Hematopoietic multipotent progenitor cell treated with erythropoietin and hydrocortisone succinate and interleukin-3 and kit ligand, for 17 days (in vitro differentiated cells): ENCODE data around the gene CRY1.
"Not testable (repeated sequence)": the region's sequence is repeated elsewhere in the genome, so short reads cannot be mapped to it uniquely, and the experiment has no call there.

Experiments
- DNase-seq: peaks from one replicate; pipeline ENCODE4 v3.0.0-alpha.2; 2015; ENCODE audit warnings: low spot score

CRY1 gene

GRCh38 chr12:107108366-107108765 lies 15.0 kb upstream of the CRY1 start:
- DNase-seq: not testable (repeated sequence)

GRCh38 chr12:107107381-107107780 lies 14.0 kb upstream of the CRY1 start:
- DNase-seq: no peak

GRCh38 chr12:107106241-107107025 lies 13.1 kb upstream of the CRY1 start:
- no peak for DNase-seq

- no peak for DNase-seq
These were observed 12.0 kb upstream of the CRY1 start for GRCh38 chr12:107105410-107105703.

- DNase-seq: no peak
These were observed 10.2 kb upstream of the CRY1 start for GRCh38 chr12:107103516-107103915.

- no peak for DNase-seq
These were observed 9.7 kb upstream of the CRY1 start for GRCh38 chr12:107103097-107103496.

GRCh38 chr12:107102294-107102693 lies 8.9 kb upstream of the CRY1 start:
- no peak for DNase-seq

- no peak for DNase-seq
These were observed 8.3 kb upstream of the CRY1 start for GRCh38 chr12:107101651-107102050.

- no peak for DNase-seq
These were observed 6.6 kb upstream of the CRY1 start for GRCh38 chr12:107099917-107100316.

GRCh38 chr12:107096571-107096970 lies 3.2 kb upstream of the CRY1 start:
- DNase-seq: no peak

GRCh38 chr12:107094183-107094448 lies 767 bp upstream of the CRY1 start:
- DNase-seq: no peak

GRCh38 chr12:107092669-107093416 lies 506 bp downstream of the CRY1 start:
- peak; percentile 60 for DNase-seq

GRCh38 chr12:107091989-107092641 lies 1.2 kb downstream of the CRY1 start:
- DNase-seq: peak; percentile 80

GRCh38 chr12:107091381-107091780 lies 2.0 kb downstream of the CRY1 start:
- DNase-seq: peak; percentile 33

GRCh38 chr12:107090711-107091110 lies 2.6 kb downstream of the CRY1 start:
- DNase-seq: no peak

GRCh38 chr12:107088912-107089311 lies 4.4 kb downstream of the CRY1 start:
- no peak for DNase-seq

- DNase-seq: no peak
These were observed 7.0 kb downstream of the CRY1 start for GRCh38 chr12:107086314-107086713.

- DNase-seq: no peak
These were observed 11.6 kb downstream of the CRY1 start for GRCh38 chr12:107081778-107082177.

- DNase-seq: no peak
These were observed 13.1 kb downstream of the CRY1 start for GRCh38 chr12:107080299-107080698.

- peak; percentile 24 for DNase-seq
These were observed 14.0 kb downstream of the CRY1 start for GRCh38 chr12:107079172-107080011.

- DNase-seq: not testable (repeated sequence)
These were observed 20.1 kb downstream of the CRY1 start for GRCh38 chr12:107073266-107073665.

GRCh38 chr12:107066691-107067090 lies 26.7 kb downstream of the CRY1 start:
- DNase-seq: no peak
